ENCODE results near the gene PFN1. TPM values are rescaled to one million over a fixed set of nuclear protein-coding genes. Genes with fewer than 3 reads are reported as not detected.
A peak's percentile ranks its signal among the peaks of the same experiment; 100 is the strongest.

The PFN1 gene
- 1,660 TPM for polyA plus RNA-seq (2013, experiment 1 of 2)
- 1,258 TPM for polyA plus RNA-seq (2013, experiment 2 of 2)

DNA sequence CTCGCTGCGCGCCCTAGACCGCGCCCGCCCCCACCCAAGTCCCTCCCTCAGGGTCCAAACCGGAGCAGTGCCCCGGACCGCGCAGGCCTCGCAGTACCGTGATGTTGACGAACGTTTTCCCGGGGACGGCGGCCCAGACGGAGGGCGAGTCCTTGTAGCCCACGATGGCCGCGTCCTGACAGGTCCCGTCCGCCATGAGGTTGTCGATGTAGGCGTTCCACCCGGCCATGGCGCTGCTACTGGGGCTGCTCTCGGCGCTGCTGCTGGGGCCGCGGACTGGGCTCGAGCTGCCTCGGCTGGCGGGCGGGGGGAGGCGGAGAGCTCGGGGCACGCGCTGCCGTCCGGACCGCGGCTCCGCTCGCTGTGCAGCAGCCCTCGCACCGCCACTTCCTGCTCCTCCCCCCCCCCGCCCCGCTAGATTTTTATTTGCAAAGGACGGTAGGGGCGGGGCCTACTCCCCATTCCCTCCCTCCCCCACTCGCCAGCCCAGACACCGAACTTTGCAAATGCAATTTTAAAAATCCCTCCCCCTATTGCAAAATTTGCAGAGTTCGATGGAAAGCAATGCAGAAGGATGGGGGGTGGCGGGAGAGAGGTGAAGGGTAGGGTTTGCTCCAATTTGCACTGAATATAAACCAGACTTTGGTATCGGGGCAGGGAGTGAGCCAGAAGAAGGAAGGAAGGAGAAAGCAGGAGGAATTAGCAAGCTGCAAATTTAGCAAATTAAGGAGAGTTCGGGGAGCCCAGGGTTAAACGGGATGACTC lies at the start of gene PFN1:
Gene PFN1, minus strand, starts transcription at position 365 of the 765 bp plus-strand sequence. Its CDS starts 136 bp downstream, at position 229.
- peaks cover 46% of the 10 kb centered on the region for H3K4me1 ChIP-seq (ENCODE audit: control insufficient read depth, insufficient read depth, low read length, poor library complexity, severe bottlenecking)
- peaks cover 45% of the 10 kb centered on the region for H3K36me3 ChIP-seq (ENCODE audit: control insufficient read depth, insufficient read depth, low read length)
- WGBS, 2 experiments (ENCODE audit: insufficient coverage in 2 of 2): 0 to 1% methylated on average over 39 to 42 of the region's 59 CpGs
- H3K4me3 ChIP-seq (ENCODE audit: extremely low read depth, insufficient read depth, low read length, poor library complexity, severe bottlenecking): peak within 1 kb of the TSS; percentile 98
- H3K9me3 ChIP-seq (ENCODE audit: control insufficient read depth, low read length): no peaks in the 10 kb centered on the region
- peak within 1 kb of the TSS; percentile 97 for H3K27ac ChIP-seq (ENCODE audit: low read depth, low read length, severe bottlenecking)

DNA sequence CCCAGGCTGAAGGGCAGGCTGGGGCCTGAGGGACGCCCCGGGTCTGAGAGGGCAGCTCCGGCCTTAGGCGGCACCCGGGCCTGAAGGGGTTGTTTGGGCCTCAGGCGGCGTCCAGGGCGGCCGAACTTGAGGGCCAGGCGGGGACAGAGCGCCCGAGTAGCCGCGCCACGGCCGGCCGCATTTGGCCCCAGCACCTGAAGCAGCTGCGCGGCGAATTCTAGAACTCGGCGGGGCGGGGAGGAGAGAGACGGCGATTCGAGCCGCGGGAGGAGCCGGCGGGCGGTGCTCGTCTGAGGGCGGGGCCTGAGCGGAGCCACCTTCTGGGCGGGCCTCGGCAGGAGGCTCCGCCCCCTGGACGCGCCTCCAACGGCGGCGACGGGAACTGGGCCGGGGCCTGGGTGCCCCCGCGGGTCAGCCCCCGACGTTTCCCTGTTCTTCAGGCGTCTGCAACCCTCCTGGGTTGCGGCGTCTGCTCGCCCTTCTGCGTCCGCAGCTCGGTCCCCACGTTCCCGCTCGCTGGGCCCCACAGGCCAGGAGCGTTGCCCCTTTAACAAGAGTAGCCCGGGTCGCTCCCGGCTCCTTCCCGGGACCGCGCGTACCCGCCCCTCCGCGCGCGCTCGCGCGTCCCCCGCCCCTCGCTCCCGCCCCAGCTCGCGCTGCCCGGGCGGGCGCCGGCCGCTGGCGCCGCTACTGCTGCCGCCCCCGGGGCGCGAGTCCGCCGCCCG lies 49.1 kb upstream of the PFN1 start, which contains the start of the genes INCA1 and KIF1C:
Gene INCA1, minus strand, starts transcription at position 221 of the 725 bp plus-strand sequence. CDS start 3,085 bp downstream, outside the sequence.
Gene KIF1C, plus strand, starts transcription at position 649 of the 725 bp plus-strand sequence. CDS start 2,297 bp downstream, outside the sequence.
- 0 to 1% methylated on average over 32 to 89 of the region's 93 CpGs for WGBS, 2 experiments (ENCODE audit: insufficient coverage in 2 of 2)
- Histone ChIP-seq H3K27ac (ENCODE audit: low read depth, low read length, severe bottlenecking) (peak within 1 kb of the TSS; percentile 73), H3K36me3 (ENCODE audit: control insufficient read depth, insufficient read depth, low read length) (peaks cover 31% of the 10 kb centered on the region), H3K4me3 (ENCODE audit: extremely low read depth, insufficient read depth, low read length, poor library complexity, severe bottlenecking) (peak within 1 kb of the TSS; percentile 92), H3K9me3 (ENCODE audit: control insufficient read depth, low read length) (no peaks in the 10 kb centered on the region), H3K4me1 (ENCODE audit: control insufficient read depth, insufficient read depth, low read length, poor library complexity, severe bottlenecking) (peaks cover 10% of the 10 kb centered on the region)

DNA sequence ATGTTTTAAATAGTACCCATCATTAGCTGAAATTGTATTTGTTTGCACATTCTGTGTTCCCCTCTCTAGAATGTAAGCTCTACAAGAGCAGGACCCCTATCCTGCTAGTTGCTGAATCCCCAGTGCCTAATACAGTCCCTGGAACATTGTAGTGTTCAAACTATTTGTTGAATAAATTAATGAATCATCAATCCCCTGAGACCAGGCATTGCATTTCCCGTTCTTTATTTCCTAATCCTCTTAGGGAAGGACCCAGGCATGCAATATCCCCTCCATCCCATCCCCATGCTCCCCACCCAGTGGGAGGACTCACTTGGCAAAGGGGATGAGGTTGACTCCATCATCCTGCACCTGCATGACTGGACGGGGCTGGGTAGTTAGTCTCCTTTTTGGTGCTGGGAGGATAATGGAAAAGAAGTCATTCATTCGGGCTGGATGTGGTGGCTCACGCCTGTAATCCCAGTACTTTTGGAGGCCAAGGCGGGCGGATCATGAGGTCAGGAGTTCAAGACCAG lies 45.8 kb upstream of the PFN1 start:
- H3K9me3 ChIP-seq (ENCODE audit: control insufficient read depth, low read length): no peaks in the 10 kb centered on the region
- H3K4me1 ChIP-seq (ENCODE audit: control insufficient read depth, insufficient read depth, low read length, poor library complexity, severe bottlenecking): no peaks in the 10 kb centered on the region
- WGBS, 2 experiments (ENCODE audit: insufficient coverage in 2 of 2): 94 to 95% methylated on average over 5 to 6 of the region's 6 CpGs
- no peak overlapping the region for H3K4me3 ChIP-seq (ENCODE audit: extremely low read depth, insufficient read depth, low read length, poor library complexity, severe bottlenecking)
- H3K27ac ChIP-seq (ENCODE audit: low read depth, low read length, severe bottlenecking): no peak overlapping the region
- H3K36me3 ChIP-seq (ENCODE audit: control insufficient read depth, insufficient read depth, low read length): no peaks in the 10 kb centered on the region

DNA sequence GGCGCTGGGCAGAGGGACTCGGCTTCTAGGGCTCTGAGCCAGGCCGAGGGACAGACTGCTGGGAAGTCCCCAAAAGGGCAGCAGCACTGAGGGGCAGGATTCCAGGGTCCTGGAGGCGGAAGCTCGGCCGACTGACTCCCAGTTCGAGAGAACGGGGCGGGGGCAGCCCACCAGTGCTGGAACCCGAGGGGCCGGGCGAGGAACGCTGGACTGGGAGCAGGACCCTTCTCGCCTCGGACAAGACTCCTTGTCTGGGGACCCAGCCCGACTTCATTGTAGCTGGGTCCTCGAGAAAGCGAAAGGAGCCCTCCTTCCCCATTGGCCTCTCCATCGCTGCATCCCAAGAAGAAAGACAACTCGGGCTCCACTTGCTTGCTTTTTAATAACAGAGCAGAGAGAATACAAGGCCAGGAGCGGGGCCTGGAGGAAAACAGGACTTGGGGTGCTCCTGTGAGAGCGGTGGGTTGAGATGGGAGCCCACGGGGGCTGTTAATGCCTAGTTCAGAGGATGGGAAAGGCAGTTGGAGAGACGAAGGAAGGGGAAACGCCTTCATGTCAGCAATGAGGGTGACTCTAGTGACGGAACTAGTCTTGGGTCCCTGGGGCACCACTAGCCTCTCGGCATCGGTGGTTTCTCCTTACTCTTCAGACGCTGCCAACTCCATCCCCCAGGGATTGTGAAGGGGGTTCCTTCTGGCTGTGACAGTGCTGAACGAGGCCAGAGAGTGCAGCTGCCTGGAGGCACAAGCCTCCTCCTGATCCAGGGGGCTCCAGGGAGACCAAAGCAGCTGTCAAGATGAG lies 39.6 kb upstream of the PFN1 start:
- Histone ChIP-seq H3K36me3 (ENCODE audit: control insufficient read depth, insufficient read depth, low read length) (peaks cover 3% of the 10 kb centered on the region), H3K27ac (ENCODE audit: low read depth, low read length, severe bottlenecking) (peak overlapping the region; percentile 10), H3K9me3 (ENCODE audit: control insufficient read depth, low read length) (no peaks in the 10 kb centered on the region), H3K4me1 (ENCODE audit: control insufficient read depth, insufficient read depth, low read length, poor library complexity, severe bottlenecking) (peaks cover 10% of the 10 kb centered on the region), H3K4me3 (ENCODE audit: extremely low read depth, insufficient read depth, low read length, poor library complexity, severe bottlenecking) (peak overlapping the region; percentile 66)
- WGBS, 2 experiments (ENCODE audit: insufficient coverage in 2 of 2): 28 to 32% methylated on average over 20 to 29 of the region's 30 CpGs

DNA sequence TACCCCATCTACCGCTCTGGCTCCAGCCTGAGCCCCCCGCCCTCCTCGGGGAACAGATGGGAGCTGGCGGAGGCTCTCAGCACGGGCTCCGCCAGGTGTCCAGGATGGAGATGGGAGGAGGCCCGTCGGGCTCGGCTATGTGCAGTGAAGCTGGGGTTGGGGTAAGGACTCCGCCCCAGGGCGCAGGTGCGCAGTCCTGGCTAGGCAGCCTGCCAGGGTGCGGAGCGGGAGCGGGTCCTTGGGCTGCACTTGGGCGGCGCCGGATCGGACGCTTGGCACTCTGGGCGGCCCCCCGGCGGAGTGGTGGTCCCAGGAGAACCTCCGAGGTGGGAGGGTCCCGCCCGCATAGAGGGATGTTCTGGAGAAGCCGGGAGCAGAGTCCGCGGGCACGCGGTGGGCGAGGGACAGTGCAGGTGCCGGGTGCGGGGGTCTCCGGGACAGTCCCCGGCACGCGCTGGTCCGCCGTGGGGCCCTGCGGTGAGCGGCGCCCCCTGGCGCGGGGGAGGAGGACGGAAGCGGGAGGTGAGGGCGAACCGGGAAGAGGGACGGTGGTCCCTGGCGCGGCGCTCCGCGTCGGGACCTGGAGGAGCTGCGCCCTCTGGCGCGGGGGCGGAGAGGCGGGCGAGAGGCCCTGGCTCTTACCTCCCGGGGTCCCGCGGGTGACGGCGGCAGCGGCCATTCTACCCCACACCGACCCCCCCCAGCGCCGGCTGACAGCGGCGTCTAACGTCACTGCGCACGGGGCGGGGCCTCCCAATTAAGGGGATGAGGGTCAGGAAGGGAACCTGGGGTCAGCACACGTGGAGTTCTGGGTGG lies 38.8 kb upstream of the PFN1 start, which contains the start of gene CAMTA2:
Gene CAMTA2, minus strand, starts transcription at position 725 of the 816 bp plus-strand sequence. CDS start 1,453 bp downstream, outside the sequence.
- 2 to 4% methylated on average over 54 to 70 of the region's 78 CpGs for WGBS, 2 experiments (ENCODE audit: insufficient coverage in 2 of 2)
- H3K9me3 ChIP-seq (ENCODE audit: control insufficient read depth, low read length): no peaks in the 10 kb centered on the region
- peaks cover 5% of the 10 kb centered on the region for H3K36me3 ChIP-seq (ENCODE audit: control insufficient read depth, insufficient read depth, low read length)
- peaks cover 10% of the 10 kb centered on the region for H3K4me1 ChIP-seq (ENCODE audit: control insufficient read depth, insufficient read depth, low read length, poor library complexity, severe bottlenecking)
- H3K4me3 ChIP-seq (ENCODE audit: extremely low read depth, insufficient read depth, low read length, poor library complexity, severe bottlenecking): peak within 1 kb of the TSS; percentile 66
- H3K27ac ChIP-seq (ENCODE audit: low read depth, low read length, severe bottlenecking): peak within 1 kb of the TSS; percentile 36

DNA sequence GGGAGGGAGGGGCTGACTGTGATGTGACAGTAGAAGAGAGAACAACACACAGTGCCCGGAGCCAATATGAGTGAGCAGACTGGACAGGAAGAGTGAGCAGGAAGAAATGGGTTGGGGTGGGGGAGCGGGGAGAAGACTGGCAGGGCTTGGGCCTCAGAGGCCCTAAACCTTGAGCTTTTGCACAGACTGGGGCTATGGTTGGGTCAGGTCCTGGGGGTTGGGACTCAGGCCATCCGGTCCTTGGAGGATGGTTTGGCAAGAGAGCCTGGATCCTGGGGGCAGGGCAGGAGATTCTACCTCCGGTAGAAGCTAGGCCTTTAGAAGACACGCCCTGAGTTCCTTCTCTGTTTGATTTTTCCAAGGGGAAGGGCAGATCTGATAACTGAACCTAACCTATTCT lies 38.1 kb upstream of the PFN1 start:
- peak overlapping the region; percentile 66 for H3K4me3 ChIP-seq (ENCODE audit: extremely low read depth, insufficient read depth, low read length, poor library complexity, severe bottlenecking)
- peak overlapping the region; percentile 26 for H3K27ac ChIP-seq (ENCODE audit: low read depth, low read length, severe bottlenecking)

DNA sequence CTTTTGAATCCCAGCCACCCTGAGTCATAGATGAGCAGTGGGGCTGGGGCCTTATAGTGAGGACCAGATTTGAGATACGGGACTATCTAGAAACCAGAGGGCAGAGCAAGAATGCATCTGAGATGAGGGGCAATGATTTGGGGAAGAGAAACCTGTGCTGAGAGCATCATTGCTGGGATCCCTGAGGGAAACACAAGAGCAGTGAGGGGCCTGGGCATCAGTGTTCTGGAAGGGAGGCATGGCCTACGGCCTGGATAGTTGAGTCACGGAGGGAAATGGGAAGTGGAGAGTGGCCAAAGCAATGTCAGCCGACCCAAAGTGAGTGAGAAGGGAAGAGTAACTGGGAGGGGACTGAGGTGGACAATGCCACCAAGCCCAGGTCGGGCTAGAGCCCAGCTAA lies 34.0 kb upstream of the PFN1 start:
- no peaks in the 10 kb centered on the region for H3K9me3 ChIP-seq (ENCODE audit: control insufficient read depth, low read length)
- H3K4me1 ChIP-seq (ENCODE audit: control insufficient read depth, insufficient read depth, low read length, poor library complexity, severe bottlenecking): no peaks in the 10 kb centered on the region
- WGBS, 2 experiments (ENCODE audit: insufficient coverage in 2 of 2): 59 to 95% methylated on average over 4 of the region's 5 CpGs
- H3K27ac ChIP-seq (ENCODE audit: low read depth, low read length, severe bottlenecking): no peak overlapping the region
- H3K4me3 ChIP-seq (ENCODE audit: extremely low read depth, insufficient read depth, low read length, poor library complexity, severe bottlenecking): no peak overlapping the region
- H3K36me3 ChIP-seq (ENCODE audit: control insufficient read depth, insufficient read depth, low read length): peaks cover 46% of the 10 kb centered on the region

More for the DNA sequence above, 38.1 kb upstream of the PFN1 start:
- H3K9me3 ChIP-seq (ENCODE audit: control insufficient read depth, low read length): no peaks in the 10 kb centered on the region
- H3K4me1 ChIP-seq (ENCODE audit: control insufficient read depth, insufficient read depth, low read length, poor library complexity, severe bottlenecking): peaks cover 10% of the 10 kb centered on the region
- peaks cover 11% of the 10 kb centered on the region for H3K36me3 ChIP-seq (ENCODE audit: control insufficient read depth, insufficient read depth, low read length)
- WGBS, 2 experiments (ENCODE audit: insufficient coverage in 2 of 2): 84 to 93% methylated on average over 4 of the region's 5 CpGs

DNA sequence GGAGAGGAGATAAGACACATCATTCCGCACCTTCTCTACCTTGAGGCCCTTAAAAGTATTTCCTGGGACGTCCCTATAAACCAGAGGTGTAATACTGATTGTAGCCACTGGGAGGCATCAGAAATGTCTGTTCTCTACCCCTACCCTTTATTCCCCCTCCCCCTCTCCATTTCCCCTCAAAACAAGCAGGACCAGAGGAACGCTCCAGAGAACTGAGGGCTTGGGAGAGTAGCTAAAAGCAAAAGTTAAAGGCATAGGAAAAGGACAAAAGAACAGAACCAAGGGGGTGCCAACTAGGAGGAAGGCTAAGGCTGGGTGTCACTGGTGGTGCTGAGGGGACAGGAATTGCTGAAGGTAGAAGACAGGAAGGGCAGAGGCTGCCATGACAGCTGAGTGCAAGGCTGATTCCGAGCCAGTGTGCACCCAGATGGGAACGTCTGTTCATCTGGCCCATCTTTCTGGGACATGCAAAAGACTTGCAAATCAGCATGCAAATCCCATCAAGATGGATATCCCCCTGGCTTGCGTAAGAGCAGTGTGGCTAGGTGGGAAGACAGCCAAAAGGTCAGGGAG lies 32.4 kb upstream of the PFN1 start:
- Histone ChIP-seq H3K27ac (ENCODE audit: low read depth, low read length, severe bottlenecking) (no peak overlapping the region), H3K4me3 (ENCODE audit: extremely low read depth, insufficient read depth, low read length, poor library complexity, severe bottlenecking) (no peak overlapping the region), H3K36me3 (ENCODE audit: control insufficient read depth, insufficient read depth, low read length) (peaks cover 59% of the 10 kb centered on the region), H3K4me1 (ENCODE audit: control insufficient read depth, insufficient read depth, low read length, poor library complexity, severe bottlenecking) (no peaks in the 10 kb centered on the region), H3K9me3 (ENCODE audit: control insufficient read depth, low read length) (no peaks in the 10 kb centered on the region)
- WGBS, 2 experiments (ENCODE audit: insufficient coverage in 2 of 2): 34 to 58% methylated on average over 3 to 4 of the region's 6 CpGs

DNA sequence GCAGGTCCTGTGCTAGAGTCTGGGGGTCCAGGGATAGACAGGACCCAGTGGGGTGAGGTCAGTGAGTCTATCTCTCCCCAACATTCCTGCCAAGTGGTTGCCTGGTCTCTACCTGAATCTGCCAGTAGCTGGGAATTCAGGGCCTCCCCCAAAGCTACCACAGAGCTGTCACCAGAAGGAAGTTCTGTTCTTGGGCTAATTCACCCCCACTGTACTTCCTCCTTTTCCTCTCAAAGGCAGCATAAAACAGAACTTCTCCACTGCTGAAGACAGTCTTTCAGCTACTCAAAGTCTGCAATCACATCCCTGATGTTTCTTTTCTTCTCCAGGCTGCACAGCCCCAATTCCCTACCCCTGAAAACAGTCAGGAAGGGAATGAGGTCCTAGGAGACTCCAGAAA lies 30.4 kb upstream of the PFN1 start:
- peaks cover 69% of the 10 kb centered on the region for H3K36me3 ChIP-seq (ENCODE audit: control insufficient read depth, insufficient read depth, low read length)
- no peaks in the 10 kb centered on the region for H3K9me3 ChIP-seq (ENCODE audit: control insufficient read depth, low read length)
- H3K4me1 ChIP-seq (ENCODE audit: control insufficient read depth, insufficient read depth, low read length, poor library complexity, severe bottlenecking): no peaks in the 10 kb centered on the region
- no peak overlapping the region for H3K27ac ChIP-seq (ENCODE audit: low read depth, low read length, severe bottlenecking)
- H3K4me3 ChIP-seq (ENCODE audit: extremely low read depth, insufficient read depth, low read length, poor library complexity, severe bottlenecking): no peak overlapping the region

Data from mesodermal cell (in vitro differentiated cells).